Stimulated activated CD4-positive, alpha-beta T cell treated with anti-CD3 and anti-CD28 coated beads, Interleukin-4, amount 100 ng/mL, for 1 hour (primary cell): ENCODE data around the gene BCL11B.

Experiments used
- DNase-seq: peaks from one replicate; pipeline ENCODE4 v3.0.0-alpha.2; 2020

The BCL11B gene

DNA sequence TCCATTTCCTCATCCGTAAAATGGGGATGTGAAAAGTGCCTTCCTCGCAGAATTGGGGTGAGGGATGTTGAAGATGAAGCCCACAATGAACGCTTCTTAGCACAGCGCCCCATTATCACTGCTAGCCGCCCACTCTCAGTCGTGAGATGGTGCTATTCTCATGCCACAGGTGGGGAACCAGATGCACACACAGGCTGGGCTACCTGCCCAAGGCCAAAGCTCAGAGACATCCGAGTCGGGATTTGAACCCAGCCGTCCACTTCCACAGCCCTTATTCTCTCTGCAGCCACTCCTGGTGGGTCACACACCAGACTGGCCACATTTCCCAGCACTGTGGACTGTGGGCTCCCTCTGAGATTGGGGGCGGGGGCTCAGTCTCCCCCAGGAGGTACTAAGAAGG, 55.8 kb downstream of the BCL11B start:
- no peak for DNase-seq

DNA sequence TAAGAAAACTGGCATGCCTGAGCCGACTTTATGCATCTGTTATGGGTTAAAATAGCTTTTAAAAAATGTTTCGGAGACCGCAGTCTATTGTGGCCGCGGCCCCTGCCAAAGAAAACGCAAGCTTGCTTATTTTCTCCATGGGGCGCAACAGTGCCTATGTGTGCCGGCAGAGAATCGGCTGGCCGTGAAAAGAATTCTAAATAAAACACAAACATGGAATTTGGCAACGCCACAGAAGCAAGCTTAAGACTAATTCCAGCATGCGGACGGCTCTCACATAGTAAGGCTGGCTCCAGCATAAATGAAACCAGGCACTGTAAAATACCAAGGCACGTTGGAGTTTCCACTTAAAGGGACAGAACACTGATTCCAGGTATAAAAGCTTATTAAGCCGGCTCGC, 56.7 kb downstream of the BCL11B start:
- no peak for DNase-seq

- no peak for DNase-seq
These were observed 57.3 kb downstream of the BCL11B start for GRCh38 chr14:99214701-99215100.

DNA sequence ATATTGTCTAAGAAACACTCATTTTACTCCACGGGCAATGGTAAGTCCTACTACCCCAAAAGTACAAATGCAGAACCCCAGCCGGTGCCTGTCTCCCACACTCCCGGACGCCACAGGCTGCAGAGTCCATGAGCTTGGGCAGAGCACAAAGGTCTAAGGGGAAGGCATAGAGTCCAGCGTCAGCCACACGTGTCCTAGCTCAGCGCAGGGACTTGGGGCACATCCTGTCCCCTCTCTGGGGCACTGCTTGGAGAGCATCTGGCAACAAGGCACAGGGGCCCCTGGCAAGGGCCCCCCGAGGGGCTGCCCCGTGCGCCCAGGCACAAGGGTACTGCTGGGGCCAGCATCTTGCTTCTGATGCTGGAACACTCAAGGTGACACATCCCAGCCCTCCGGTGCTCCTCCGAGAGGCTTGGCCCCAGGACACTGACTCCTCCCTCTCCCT, 58.4 kb downstream of the BCL11B start:
- no peak for DNase-seq

DNA sequence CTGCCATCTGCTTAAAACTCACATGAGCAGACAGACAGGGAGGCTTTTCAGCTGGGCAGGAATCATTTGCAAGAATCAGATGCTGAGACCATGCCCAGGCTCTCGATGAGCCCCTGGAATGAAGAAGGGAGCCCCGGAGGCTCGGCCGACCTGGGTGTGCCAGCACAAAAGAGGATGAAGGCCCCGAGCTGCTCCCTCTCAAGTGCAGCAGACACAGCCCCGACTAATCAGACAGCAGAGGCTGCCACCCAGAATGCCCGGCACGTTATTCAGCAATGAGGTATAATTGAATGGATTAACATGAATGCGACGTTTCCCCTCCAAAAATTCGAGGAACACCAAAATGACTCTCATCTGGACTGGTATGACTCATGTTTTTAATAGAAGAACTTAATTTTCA, 58.9 kb downstream of the BCL11B start:
- DNase-seq = peak; percentile 58

GRCh38 chr14:99212646-99213045, 59.4 kb downstream of the BCL11B start:
- DNase-seq = no peak

DNA sequence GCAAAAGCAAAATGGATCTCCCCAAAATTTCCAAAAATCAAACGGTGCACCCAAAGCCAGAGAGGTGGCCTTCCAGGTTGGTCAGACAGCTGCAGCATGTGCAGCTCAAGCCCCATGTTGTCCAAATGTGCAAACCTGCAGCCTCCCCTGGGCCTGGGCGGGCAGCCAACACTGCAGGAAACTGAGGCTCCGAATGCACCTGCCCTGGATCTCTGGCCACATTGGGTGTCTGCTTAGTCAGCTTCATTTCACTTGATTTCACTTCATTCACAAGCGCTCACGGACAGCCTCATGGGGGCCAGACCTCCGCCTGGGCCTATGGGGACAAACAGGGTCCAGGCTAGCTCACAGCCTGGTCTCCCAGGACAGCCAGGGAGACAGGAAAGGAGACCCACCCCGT, 59.8 kb downstream of the BCL11B start:
- DNase-seq = no peak

GRCh38 chr14:99211410-99211809, 60.6 kb downstream of the BCL11B start:
- no peak for DNase-seq

GRCh38 chr14:99210333-99210732, 61.7 kb downstream of the BCL11B start:
- DNase-seq = no peak

- DNase-seq = no peak
These were observed 62.6 kb downstream of the BCL11B start for GRCh38 chr14:99209409-99209808.

GRCh38 chr14:99208318-99208717, 63.7 kb downstream of the BCL11B start:
- no peak for DNase-seq

DNA sequence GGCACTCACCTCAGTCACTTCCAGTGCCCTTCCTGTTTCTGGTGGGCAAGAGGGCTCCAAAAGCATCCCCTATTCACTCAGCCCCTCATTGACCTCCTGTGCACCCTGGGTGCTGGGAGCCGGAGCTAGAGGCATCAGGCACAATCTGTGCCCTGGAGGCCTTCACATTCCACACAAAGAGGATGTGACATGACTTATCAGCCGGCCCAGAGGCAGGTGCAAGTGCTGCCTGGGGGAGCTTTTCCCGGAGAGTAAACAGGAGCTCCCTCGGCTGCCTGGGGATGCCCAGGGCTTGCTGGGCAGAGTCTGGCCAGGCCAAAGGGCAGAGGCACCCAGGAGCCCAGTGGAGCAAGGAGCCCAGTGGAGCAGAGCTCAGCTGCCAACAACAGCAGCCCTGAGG, 64.5 kb downstream of the BCL11B start:
- no peak for DNase-seq

- no peak for DNase-seq
These were observed 65.9 kb downstream of the BCL11B start for GRCh38 chr14:99206090-99206489.

DNA sequence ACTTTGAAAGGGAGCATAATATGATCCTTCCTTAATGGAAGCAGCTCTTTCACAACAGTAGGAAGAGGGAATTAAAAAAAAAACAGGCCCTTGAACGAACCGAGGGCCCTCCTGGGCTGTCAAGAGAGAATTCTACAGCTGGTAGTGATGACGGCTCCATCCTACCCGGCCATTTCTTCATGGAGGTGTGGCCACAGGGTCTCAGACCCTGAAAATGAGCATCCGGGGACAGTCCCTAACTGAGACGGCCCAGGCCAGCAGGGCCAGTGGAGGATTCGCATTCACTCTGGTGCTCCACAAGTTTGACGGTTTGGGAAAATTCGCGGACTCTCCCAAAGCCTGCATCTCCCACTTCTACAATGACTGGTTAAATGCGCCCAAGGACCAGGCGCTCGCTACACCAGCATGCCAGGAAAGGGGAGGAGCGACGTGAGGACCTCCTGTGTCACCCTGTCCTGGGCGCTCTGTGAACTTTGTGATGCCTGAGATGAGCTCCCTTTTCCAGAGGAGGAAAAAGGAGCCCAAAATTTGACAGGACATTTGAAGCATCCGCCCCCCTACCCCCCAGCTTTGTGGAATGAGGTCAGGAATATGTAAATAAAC, 66.8 kb downstream of the BCL11B start:
- no peak for DNase-seq

GRCh38 chr14:99203801-99204200, 68.2 kb downstream of the BCL11B start:
- no peak for DNase-seq

DNA sequence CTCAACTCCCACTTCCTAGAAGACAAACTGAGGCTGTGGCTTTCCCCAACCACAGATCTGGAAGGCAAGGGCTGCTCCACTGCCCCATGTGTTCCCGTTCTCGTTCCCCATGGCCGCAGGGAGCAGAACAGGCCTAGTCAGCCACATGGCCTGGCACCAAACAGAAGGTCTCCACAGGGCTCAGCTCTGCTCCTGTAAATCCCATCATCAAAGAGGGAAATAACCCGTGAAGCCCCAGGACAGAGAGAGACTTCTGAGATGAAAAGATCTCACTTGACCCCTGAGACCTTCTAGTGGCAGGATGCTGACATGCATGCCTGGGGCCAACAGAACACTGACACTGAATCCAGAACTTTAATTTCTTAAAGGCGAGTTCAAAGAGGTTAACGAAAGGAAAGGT, 68.9 kb downstream of the BCL11B start:
- no peak for DNase-seq

DNA sequence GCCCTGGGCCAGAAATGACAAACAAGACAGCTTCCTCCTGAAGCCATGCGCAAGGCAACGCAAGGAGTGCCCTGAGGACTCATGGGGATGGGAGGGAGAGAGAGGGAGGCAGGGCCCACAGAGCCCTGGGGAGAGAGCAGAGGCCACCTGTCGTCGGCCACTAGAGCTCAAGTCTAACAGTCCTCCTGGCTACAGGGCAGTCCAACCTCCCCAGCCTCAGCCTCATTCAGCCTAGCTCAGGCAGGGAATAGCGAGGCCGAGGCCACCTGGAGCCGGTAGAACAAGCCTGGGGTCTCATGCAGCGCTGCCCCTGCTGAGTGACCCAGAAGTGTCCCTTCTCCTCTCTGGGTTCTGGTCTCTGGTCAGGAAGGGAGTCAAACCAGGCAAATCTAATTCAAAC, 69.5 kb downstream of the BCL11B start:
- DNase-seq = no peak

DNA sequence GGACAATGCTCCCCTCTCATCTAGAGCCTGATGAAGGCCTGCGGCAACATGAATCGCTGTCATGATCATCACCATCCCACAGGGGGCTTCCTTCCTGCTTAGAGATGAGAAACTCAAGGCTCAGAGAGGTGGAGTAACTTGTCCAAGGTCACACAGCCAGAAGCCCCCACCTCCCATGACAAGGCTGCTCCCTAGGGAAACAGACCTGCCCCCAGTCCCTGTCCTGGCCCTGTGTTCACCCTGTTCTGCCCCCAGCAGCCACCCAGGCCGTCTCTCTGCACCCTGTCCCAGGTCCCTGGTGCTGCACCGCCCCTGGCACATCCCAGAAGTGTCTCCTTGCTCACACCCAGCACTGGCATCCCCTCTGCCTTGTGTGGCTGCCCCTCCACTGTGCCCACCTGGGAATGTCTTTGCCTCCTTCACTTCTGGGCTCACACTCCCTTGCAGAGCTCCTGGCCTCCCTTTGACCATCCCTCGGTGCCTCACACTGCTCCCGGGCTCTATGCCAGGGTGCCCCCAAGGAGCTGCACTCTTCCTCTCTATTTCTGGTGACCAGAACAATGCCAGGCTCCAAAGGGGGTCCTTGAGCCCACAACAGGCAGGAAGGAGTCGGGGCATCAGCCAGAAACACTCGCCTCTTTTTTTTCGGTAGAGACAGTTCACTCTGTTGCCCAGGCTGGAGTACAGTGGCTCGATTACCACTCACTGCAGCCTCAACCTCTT, 70.5 kb downstream of the BCL11B start:
- DNase-seq = no peak

DNA sequence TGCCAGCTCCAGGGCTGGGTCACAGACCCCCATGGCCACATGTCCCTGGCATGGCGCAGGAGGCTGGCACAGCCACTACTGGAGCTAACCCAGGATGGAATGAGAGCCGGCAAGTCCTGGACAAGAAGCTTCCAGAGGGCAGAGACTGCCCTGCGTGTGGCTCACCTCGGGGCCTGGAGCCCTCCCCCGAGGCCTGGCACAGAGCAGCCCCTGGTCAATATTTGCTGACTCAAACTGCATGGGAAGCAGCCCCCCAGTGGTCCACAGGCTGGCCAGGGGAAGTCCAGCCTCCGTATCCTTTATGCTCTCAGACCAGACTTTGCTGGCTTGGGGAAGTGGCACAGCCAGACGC, 71.4 kb downstream of the BCL11B start:
- no peak for DNase-seq

- no peak for DNase-seq
These were observed 71.9 kb downstream of the BCL11B start for GRCh38 chr14:99199846-99200653.

- DNase-seq = no peak
These were observed 73.1 kb downstream of the BCL11B start for GRCh38 chr14:99198746-99199502.

GRCh38 chr14:99196310-99196650, 75.7 kb downstream of the BCL11B start:
- no peak for DNase-seq

- no peak for DNase-seq
These were observed 76.2 kb downstream of the BCL11B start for GRCh38 chr14:99195602-99196309.
